Liver (tissue), 9 donors: ENCODE results near the gene TBCD. TPM values are rescaled to one million over a fixed set of nuclear protein-coding genes. Genes with fewer than 3 reads are reported as not detected.
"Not testable (repeated sequence)": the region's sequence is repeated elsewhere in the genome, so short reads cannot be mapped to it uniquely, and the experiment has no call there.

Experiments
- DNase-seq: peaks from one replicate; pipeline ENCODE4 v3.0.0-alpha.2; 2017; ENCODE audit warnings: low spot score
- H3K27ac ChIP-seq, 2 donors: one replicate each; pipeline ENCODE4 v1.7.0; 2013; ENCODE audit warnings: inconsistent platforms in 2 of 2, low read length in 2 of 2, control low read depth in 1 of 2, low read depth in 1 of 2, mild to moderate bottlenecking in 1 of 2
- H3K27me3 ChIP-seq, 4 donors: one replicate each; pipeline versions ENCODE4 v1.6.1 to v1.7.0; 2013; ENCODE audit warnings: low read length in 3 of 4, inconsistent platforms in 1 of 4, mild to moderate bottlenecking in 1 of 4, moderate library complexity in 1 of 4; ENCODE audit not compliant: control insufficient read depth in 4 of 4, insufficient read depth in 4 of 4
- H3K36me3 ChIP-seq, 4 donors: one replicate each; pipeline versions ENCODE4 v1.6.1 to v1.7.0; 2013; ENCODE audit warnings: low read length in 3 of 4, mild to moderate bottlenecking in 3 of 4, low read depth in 1 of 4, moderate library complexity in 1 of 4; ENCODE audit not compliant: control insufficient read depth in 4 of 4, insufficient read depth in 3 of 4
- H3K4me1 ChIP-seq, 4 donors: one replicate each; pipeline versions ENCODE4 v1.6.1 to v1.7.0; 2013; ENCODE audit warnings: low read length in 3 of 4, mild to moderate bottlenecking in 3 of 4, moderate library complexity in 1 of 4; ENCODE audit not compliant: control insufficient read depth in 4 of 4, insufficient read depth in 4 of 4
- H3K4me3 ChIP-seq, 3 donors: one replicate each; pipeline versions ENCODE4 v1.6.1 to v1.7.0; 2013; ENCODE audit warnings: low read length in 3 of 3, control low read depth in 1 of 3, low read depth in 1 of 3, mild to moderate bottlenecking in 1 of 3
- H3K9ac ChIP-seq, 2 donors: one replicate each; pipeline ENCODE4 v1.7.0; 2013; ENCODE audit warnings: low read length in 2 of 2, mild to moderate bottlenecking in 2 of 2, moderate library complexity in 2 of 2, control low read depth in 1 of 2, low read depth in 1 of 2
- H3K9me3 ChIP-seq, 4 donors: one replicate each; pipeline versions ENCODE4 v1.6.1 to v1.7.0; 2013; ENCODE audit warnings: low read length in 3 of 4; ENCODE audit not compliant: control insufficient read depth in 4 of 4
- FOXA2 ChIP-seq: IDR thresholded peaks from 2 replicates; pipeline ENCODE4 v1.6.1; 2016; ENCODE audit warnings: antibody characterized with exemption
- GABPA ChIP-seq, 2 donors: IDR thresholded peaks in 1 of 2; conservative IDR thresholded peaks in 1 of 2; 2 replicates each; pipeline ENCODE4 v1.6.1; 2016; ENCODE audit warnings: antibody characterized with exemption in 2 of 2, mild to moderate bottlenecking in 1 of 2, moderate library complexity in 1 of 2
- HNF4A ChIP-seq, 2 donors: conservative IDR thresholded peaks; 2 replicates each; pipeline ENCODE4 v1.6.1; 2016; ENCODE audit warnings: antibody characterized with exemption in 2 of 2, mild to moderate bottlenecking in 2 of 2
- HNF4G ChIP-seq: IDR thresholded peaks from 2 replicates; pipeline ENCODE4 v1.6.1; 2016; ENCODE audit warnings: antibody characterized with exemption
- JUND ChIP-seq, 2 donors: IDR thresholded peaks; 2 replicates each; pipeline ENCODE4 v1.6.1; 2016; ENCODE audit warnings: antibody characterized with exemption in 2 of 2
- NR2F2 ChIP-seq: IDR thresholded peaks from 2 replicates; pipeline ENCODE4 v1.6.1; 2016; ENCODE audit warnings: antibody characterized with exemption
- RAD21 ChIP-seq, 2 donors: IDR thresholded peaks; 2 replicates each; pipeline ENCODE4 v1.6.1; 2016; ENCODE audit warnings: antibody characterized with exemption in 2 of 2, mild to moderate bottlenecking in 2 of 2
- RXRA ChIP-seq, 2 donors: IDR thresholded peaks; 2 replicates each; pipeline ENCODE4 v1.6.1; 2017 to 2018; ENCODE audit warnings: antibody characterized with exemption in 2 of 2, mild to moderate bottlenecking in 1 of 2
- SP1 ChIP-seq: IDR thresholded peaks from 2 replicates; pipeline ENCODE4 v1.6.1; 2018; ENCODE audit warnings: antibody characterized with exemption, mild to moderate bottlenecking
- TAF1 ChIP-seq: conservative IDR thresholded peaks from 2 replicates; pipeline ENCODE4 v1.6.1; 2016; ENCODE audit warnings: antibody characterized with exemption, mild to moderate bottlenecking
- YY1 ChIP-seq: IDR thresholded peaks from 2 replicates; pipeline ENCODE4 v1.6.1; 2016; ENCODE audit warnings: antibody characterized with exemption, mild to moderate bottlenecking
- WGBS: extraction: QIAGEN DNeasy Blood & Tissue Kit; methylation state at CpG from one replicate; pipeline ENCODE4 v1.1.7; 2013; 5-methylcytosine and 5-hydroxymethylcytosine counted together
- polyA plus RNA-seq, 2 donors: library from polyadenylated mRNA; stranded (reverse) in 1 of 2; unstranded in 1 of 2; fragments of 200-250 nt in 1 of 2; fragments of >200 nt in 1 of 2; fragmentation: Nextera tagmentation in 1 of 2; extraction: Ambion mirVana in 1 of 2; gene quantifications; one replicate each; pipeline versions ENCODE4 v1.2.1 to v1.2.3, GENCODE V29; 2013 to 2015
- total RNA-seq, 2 donors: library from RNA; depleted of rRNA; stranded (reverse); fragments of >200 nt; gene quantifications; one replicate each; pipeline ENCODE4 v1.2.3, GENCODE V29; 2014
- TF ChIP-seq, protein P1 (sequence below): IDR thresholded peaks from 2 replicates; pipeline ENCODE4 v1.6.1; 2016; ENCODE audit warnings: antibody characterized with exemption
- TF ChIP-seq, protein P2 (sequence below): IDR thresholded peaks from 2 replicates; pipeline ENCODE4 v1.6.1; 2016; ENCODE audit warnings: antibody characterized with exemption
- TF ChIP-seq, protein P3 (sequence below): fragments of 150-350 bp; IDR thresholded peaks from 2 replicates; pipeline ENCODE4 v1.5.1; 2017; ENCODE audit warnings: improper control_type of control experiment, low read depth, low read length; ENCODE audit not compliant: missing input control
- TF ChIP-seq, protein P4 (sequence below): IDR thresholded peaks from 2 replicates; pipeline ENCODE4 v1.6.1; 2016; ENCODE audit warnings: antibody characterized with exemption
- donor health status: healthy.
- donor health status: healthy.
- donor health status: healthy.
- donor health status: healthy.
- donor health status: healthy.

TBCD gene
- total and polyA plus RNA-seq, 4 donors: 29.8 to 42.2 (median 33.0) TPM

DNA sequence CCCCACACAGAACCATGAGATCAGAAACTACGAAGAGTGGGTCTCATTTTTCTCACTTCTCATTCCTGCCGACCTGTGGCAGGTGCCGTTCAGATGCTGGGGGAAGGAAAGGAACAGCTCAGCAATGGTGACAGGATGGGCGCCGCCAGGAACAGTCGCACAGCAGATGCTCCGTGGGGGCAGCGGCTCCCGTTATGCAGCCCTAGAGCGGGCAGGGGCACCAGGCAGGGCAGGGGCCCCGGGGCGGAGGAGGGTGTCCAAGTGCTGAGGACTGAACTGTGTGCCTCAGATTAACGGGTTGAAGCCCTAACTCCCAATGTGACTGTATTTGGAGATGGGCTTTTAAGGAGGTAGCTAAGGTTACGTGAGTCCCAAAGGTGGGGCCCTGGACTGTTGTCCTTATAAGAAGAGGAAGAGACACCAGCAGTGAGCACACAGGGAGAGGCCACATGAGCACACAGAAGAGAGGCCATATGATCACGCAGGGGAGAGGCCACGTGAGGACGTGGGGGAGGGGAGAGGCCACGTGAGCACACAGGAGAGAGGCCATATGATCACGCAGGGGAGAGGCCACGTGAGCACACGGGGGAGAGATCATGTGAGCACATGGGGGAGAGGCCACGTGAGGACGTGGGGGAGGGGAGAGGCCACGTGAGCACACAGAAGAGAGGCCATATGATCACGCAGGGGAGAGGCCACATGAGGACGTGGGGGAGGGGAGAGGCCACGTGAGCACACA is 231.8 kb downstream of the TBCD start:
- Histone ChIP-seq H3K4me3 (no peak overlapping the region), H3K27me3 (no peaks in the 10 kb centered on the region), H3K9me3 (no peaks in the 10 kb centered on the region), H3K9ac (no peak overlapping the region), H3K4me1 (peaks cover 0 to 6% (median 5%) of the 10 kb centered on the region in 4 donors), H3K27ac (no peak overlapping the region), H3K36me3 (no peaks in the 10 kb centered on the region)
- WGBS: 94% methylated on average over 27 of the region's 27 CpGs
- TF ChIP-seq SP1 (no peak), FOXA2 (no peak), HNF4A (conservative IDR thresholded peaks at IDR 0.05) (no peak), RXRA (IDR thresholded peaks at IDR 0.05) (no peak), JUND (IDR thresholded peaks at IDR 0.05) (no peak), NR2F2 (no peak), GABPA (IDR thresholded peaks at IDR 0.05 in 1 of 2, conservative IDR thresholded peaks at IDR 0.05 in 1 of 2) (no peak), TAF1 (no peak), HNF4G (no peak), YY1 (no peak), RAD21 (IDR thresholded peaks at IDR 0.05) (no peak)
- TF ChIP-seq, protein P1, sequence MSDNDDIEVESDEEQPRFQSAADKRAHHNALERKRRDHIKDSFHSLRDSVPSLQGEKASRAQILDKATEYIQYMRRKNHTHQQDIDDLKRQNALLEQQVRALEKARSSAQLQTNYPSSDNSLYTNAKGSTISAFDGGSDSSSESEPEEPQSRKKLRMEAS: no peak
- TF ChIP-seq, protein P2, sequence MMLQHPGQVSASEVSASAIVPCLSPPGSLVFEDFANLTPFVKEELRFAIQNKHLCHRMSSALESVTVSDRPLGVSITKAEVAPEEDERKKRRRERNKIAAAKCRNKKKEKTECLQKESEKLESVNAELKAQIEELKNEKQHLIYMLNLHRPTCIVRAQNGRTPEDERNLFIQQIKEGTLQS: no peak
- TF ChIP-seq, protein P3, sequence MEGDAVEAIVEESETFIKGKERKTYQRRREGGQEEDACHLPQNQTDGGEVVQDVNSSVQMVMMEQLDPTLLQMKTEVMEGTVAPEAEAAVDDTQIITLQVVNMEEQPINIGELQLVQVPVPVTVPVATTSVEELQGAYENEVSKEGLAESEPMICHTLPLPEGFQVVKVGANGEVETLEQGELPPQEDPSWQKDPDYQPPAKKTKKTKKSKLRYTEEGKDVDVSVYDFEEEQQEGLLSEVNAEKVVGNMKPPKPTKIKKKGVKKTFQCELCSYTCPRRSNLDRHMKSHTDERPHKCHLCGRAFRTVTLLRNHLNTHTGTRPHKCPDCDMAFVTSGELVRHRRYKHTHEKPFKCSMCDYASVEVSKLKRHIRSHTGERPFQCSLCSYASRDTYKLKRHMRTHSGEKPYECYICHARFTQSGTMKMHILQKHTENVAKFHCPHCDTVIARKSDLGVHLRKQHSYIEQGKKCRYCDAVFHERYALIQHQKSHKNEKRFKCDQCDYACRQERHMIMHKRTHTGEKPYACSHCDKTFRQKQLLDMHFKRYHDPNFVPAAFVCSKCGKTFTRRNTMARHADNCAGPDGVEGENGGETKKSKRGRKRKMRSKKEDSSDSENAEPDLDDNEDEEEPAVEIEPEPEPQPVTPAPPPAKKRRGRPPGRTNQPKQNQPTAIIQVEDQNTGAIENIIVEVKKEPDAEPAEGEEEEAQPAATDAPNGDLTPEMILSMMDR: no peak
- TF ChIP-seq, protein P4, sequence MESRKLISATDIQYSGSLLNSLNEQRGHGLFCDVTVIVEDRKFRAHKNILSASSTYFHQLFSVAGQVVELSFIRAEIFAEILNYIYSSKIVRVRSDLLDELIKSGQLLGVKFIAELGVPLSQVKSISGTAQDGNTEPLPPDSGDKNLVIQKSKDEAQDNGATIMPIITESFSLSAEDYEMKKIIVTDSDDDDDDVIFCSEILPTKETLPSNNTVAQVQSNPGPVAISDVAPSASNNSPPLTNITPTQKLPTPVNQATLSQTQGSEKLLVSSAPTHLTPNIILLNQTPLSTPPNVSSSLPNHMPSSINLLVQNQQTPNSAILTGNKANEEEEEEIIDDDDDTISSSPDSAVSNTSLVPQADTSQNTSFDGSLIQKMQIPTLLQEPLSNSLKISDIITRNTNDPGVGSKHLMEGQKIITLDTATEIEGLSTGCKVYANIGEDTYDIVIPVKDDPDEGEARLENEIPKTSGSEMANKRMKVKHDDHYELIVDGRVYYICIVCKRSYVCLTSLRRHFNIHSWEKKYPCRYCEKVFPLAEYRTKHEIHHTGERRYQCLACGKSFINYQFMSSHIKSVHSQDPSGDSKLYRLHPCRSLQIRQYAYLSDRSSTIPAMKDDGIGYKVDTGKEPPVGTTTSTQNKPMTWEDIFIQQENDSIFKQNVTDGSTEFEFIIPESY: no peak
- no peak for DNase-seq

DNA sequence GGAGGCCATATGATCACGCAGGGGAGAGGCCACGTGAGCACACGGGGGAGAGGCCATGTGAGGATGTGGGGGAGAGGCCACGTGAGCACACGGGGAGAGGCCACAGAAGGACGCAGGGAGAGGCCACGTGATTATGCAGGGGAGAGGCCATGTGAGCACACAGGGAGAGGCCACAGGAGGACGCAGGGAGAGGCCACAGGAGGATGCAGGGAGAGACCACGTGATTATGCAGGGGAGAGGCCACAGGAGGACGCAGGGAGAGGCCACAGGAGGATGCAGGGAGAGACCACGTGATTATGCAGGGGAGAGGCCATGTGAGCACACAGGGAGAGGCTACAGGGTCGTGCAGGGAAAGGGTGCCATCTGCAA is 232.4 kb downstream of the TBCD start:
- not testable (repeated sequence) for H3K4me1 ChIP-seq, DNase-seq, H3K9ac ChIP-seq, H3K36me3 ChIP-seq, H3K9me3 ChIP-seq, H3K4me3 ChIP-seq, H3K27me3 ChIP-seq, H3K27ac ChIP-seq
- WGBS: 81% methylated on average over 12 of the region's 12 CpGs
